Panc1 (cell line): ENCODE data around the gene CKAP4. TPM values are rescaled to one million over a fixed set of nuclear protein-coding genes. Genes with fewer than 3 reads are reported as not detected.

Experiments used
- ATAC-seq: fragments of 200-7000 bp; cut with Tn5 transposase; 2 replicates; pipeline ENCODE4 v1.9.1; 2020; ENCODE audit warnings: mild to moderate bottlenecking, moderate library complexity
- BruUV-seq: library from RNA; stranded (reverse); fragments of 400-500 nt; replicated peaks from 2 replicates; lab custom pipeline; 2021; lab: Mats Ljungman, UMichigan
- CTCF ChIA-PET: fragments of 300-600 bp; sonication (Branson Sonifier 250); formaldehyde crosslinking; loops from one replicate; lab custom pipeline; 2022; ENCODE audit warnings: antibody characterized with exemption; lab: Charles Lee
- POLR2A ChIA-PET: fragments of 300-600 bp; sonication (Branson Sonifier 250); formaldehyde crosslinking; loops from one replicate; lab custom pipeline; 2022; ENCODE audit warnings: antibody characterized with exemption; lab: Charles Lee
- DNase-seq: peaks from one replicate; pipeline ENCODE4 v3.0.0-alpha.2; 2010; ENCODE audit warnings: low read depth, low spot score
- H3K27ac ChIP-seq: 2 replicates; pipeline ENCODE4 v1.5.1; 2011; ENCODE audit warnings: mild to moderate bottlenecking, low read length, inconsistent platforms
- H3K27me3 ChIP-seq: fragments of 200-500 bp; sonication (Bioruptor generic); 2 replicates; pipeline ENCODE4 v1.6.0; 2014; ENCODE audit warnings: low read length, inconsistent platforms; ENCODE audit not compliant: control insufficient read depth, insufficient read depth
- H3K36me3 ChIP-seq: fragments of 200-500 bp; sonication (Bioruptor generic); 2 replicates; pipeline ENCODE4 v1.5.1; 2014; ENCODE audit warnings: inconsistent platforms, mild to moderate bottlenecking, low read length, moderate library complexity; ENCODE audit not compliant: control insufficient read depth, insufficient read depth
- H3K4me1 ChIP-seq: 2 replicates; pipeline ENCODE4 v1.5.1; 2011; ENCODE audit warnings: inconsistent platforms, mild to moderate bottlenecking, low read length, moderate library complexity; ENCODE audit not compliant: control insufficient read depth, insufficient read depth
- H3K4me3 ChIP-seq, 2 experiments: 2 replicates each; pipeline ENCODE4 v1.5.1; 2011 to 2012; ENCODE audit warnings: low read depth in 2 of 2, low read length in 2 of 2, mild to moderate bottlenecking in 2 of 2, inconsistent platforms in 1 of 2, moderate library complexity in 1 of 2
- H3K9me3 ChIP-seq: fragments of 200-500 bp; sonication (Bioruptor generic); 2 replicates; pipeline ENCODE4 v1.5.1; 2014; ENCODE audit warnings: low read depth, mild to moderate bottlenecking, inconsistent platforms, low read length, moderate library complexity; ENCODE audit not compliant: control insufficient read depth, insufficient read depth
- POLR2AphosphoS5 ChIP-seq: IDR thresholded peaks from 2 replicates; pipeline ENCODE4 v1.6.1; 2012; ENCODE audit warnings: mild to moderate bottlenecking, low read depth, low read length, moderate library complexity
- SIN3A ChIP-seq: IDR thresholded peaks from 2 replicates; pipeline ENCODE4 v1.6.1; 2012; ENCODE audit warnings: low read depth, mild to moderate bottlenecking, low read length, moderate library complexity, borderline replicate concordance; ENCODE audit not compliant: insufficient read depth
- TCF7L2 ChIP-seq: IDR thresholded peaks from 2 replicates; pipeline ENCODE4 v1.6.1; 2011; ENCODE audit warnings: mild to moderate bottlenecking, low read depth, low read length, inconsistent platforms
- in situ Hi-C: cut with HindIII; loops from 2 replicates; pipeline ENCODE4 v1.10.0; 2016; ENCODE audit warnings: low sequenced_read_pairs, low pct_unique_long_range_greater_than_20kb
- intact Hi-C: fragments of 100-400 bp; cut with micrococcal nuclease; formaldehyde crosslinking; loops from one replicate; pipeline ENCODE4 v1.10.0; 2022; ENCODE audit not compliant: unreplicated experiment
- total RNA-seq: library from RNA; stranded (reverse); gene quantifications from one replicate; pipeline ENCODE4 v1.2.1, GENCODE V29; 2021; ENCODE audit not compliant: unreplicated experiment
- TF ChIP-seq, protein P1 (sequence below), 2 experiments: IDR thresholded peaks; 2 replicates each; pipeline ENCODE4 v1.6.1; 2011 to 2012; ENCODE audit warnings: low read depth in 2 of 2, control low read depth in 1 of 2, low read length in 1 of 2, mild to moderate bottlenecking in 1 of 2, moderate library complexity in 1 of 2; ENCODE audit not compliant: insufficient read depth in 1 of 2
- TF ChIP-seq, protein P2 (sequence below): fragments of 450-650 bp; IDR thresholded peaks from 2 replicates; pipeline ENCODE4 v1.5.1; 2017; ENCODE audit warnings: mild to moderate bottlenecking

CKAP4 gene
- total RNA-seq, 1 experiment from 2014 or later = 95.9 TPM

DNA sequence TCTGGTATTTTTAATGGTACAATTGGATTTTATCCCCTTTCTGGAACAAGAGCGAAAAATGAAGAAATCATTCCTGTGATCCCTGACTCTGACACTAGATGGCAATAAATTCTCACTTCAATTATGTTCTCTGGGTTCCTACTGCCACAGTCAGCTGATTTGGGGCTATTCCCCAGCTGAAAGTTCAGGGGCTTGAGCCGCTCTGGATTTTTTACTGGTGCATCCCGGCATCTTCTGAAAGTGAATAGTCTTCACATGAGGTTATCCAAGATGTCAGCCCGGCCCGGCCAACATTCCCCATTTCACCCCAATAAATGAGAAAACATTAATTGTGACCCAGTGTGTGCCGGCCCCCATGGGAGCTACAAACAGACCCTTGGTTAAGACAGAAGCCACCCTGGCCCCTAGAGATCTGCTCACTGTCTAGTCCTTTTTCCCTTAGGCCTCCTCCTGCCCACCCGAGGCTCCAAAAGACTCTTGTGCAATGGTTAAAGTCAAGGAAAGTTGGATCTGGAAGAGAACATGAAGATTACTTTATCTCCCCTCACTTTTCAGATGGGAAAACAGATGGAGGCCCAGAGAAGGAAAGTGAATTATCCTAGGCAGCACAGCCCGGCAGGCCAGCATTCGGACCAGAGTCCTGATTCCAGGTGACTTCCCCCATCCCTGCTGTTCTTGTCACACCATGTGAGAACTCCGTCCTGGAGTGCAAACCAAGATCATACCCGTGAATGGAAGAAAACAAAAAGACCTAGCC is 20.8 kb downstream of the CKAP4 start:
- Histone ChIP-seq H3K4me3 (no peak overlapping the region), H3K27ac (no peak overlapping the region), H3K27me3 (no peaks in the 10 kb centered on the region), H3K36me3 (no peaks in the 10 kb centered on the region), H3K9me3 (no peaks in the 10 kb centered on the region), H3K4me1 (0 out of 2 replicates have a peak, but pooled peaks cover 3% of the 10 kb centered on the region)
- peak; percentile 51 for DNase-seq
- TF ChIP-seq, protein P1, sequence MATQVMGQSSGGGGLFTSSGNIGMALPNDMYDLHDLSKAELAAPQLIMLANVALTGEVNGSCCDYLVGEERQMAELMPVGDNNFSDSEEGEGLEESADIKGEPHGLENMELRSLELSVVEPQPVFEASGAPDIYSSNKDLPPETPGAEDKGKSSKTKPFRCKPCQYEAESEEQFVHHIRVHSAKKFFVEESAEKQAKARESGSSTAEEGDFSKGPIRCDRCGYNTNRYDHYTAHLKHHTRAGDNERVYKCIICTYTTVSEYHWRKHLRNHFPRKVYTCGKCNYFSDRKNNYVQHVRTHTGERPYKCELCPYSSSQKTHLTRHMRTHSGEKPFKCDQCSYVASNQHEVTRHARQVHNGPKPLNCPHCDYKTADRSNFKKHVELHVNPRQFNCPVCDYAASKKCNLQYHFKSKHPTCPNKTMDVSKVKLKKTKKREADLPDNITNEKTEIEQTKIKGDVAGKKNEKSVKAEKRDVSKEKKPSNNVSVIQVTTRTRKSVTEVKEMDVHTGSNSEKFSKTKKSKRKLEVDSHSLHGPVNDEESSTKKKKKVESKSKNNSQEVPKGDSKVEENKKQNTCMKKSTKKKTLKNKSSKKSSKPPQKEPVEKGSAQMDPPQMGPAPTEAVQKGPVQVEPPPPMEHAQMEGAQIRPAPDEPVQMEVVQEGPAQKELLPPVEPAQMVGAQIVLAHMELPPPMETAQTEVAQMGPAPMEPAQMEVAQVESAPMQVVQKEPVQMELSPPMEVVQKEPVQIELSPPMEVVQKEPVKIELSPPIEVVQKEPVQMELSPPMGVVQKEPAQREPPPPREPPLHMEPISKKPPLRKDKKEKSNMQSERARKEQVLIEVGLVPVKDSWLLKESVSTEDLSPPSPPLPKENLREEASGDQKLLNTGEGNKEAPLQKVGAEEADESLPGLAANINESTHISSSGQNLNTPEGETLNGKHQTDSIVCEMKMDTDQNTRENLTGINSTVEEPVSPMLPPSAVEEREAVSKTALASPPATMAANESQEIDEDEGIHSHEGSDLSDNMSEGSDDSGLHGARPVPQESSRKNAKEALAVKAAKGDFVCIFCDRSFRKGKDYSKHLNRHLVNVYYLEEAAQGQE (IDR thresholded peaks at IDR 0.05; ENCODE audit: insufficient read depth in 1 of 2, low read depth in 2 of 2, low read length in 1 of 2) = no peak
- TF ChIP-seq, protein P2, sequence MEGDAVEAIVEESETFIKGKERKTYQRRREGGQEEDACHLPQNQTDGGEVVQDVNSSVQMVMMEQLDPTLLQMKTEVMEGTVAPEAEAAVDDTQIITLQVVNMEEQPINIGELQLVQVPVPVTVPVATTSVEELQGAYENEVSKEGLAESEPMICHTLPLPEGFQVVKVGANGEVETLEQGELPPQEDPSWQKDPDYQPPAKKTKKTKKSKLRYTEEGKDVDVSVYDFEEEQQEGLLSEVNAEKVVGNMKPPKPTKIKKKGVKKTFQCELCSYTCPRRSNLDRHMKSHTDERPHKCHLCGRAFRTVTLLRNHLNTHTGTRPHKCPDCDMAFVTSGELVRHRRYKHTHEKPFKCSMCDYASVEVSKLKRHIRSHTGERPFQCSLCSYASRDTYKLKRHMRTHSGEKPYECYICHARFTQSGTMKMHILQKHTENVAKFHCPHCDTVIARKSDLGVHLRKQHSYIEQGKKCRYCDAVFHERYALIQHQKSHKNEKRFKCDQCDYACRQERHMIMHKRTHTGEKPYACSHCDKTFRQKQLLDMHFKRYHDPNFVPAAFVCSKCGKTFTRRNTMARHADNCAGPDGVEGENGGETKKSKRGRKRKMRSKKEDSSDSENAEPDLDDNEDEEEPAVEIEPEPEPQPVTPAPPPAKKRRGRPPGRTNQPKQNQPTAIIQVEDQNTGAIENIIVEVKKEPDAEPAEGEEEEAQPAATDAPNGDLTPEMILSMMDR = peak; percentile 85
- intact Hi-C loops (loop anchor here (2.0 to 5.0 kb wide), 3 partner anchors 56 to 120 kb away; partner anchors contain the start of gene NUAK1), in situ Hi-C loops (no loop called here)
- peak; percentile 68 for ATAC-seq
- ChIA-PET CTCF (interaction anchor here (0.6 to 2.3 kb wide), 7 partner anchors 33 to 131 kb away, joined by 3 to 18 read pairs (median 5); partner anchors contain the start of gene POLR3B), POLR2A (interaction anchor here (0.6 kb wide), 2 partner anchors 82 to 89 kb away, joined by 3 read pairs; no protein-coding TSS in a partner anchor)
- no TSS peak for BruUV-seq

DNA sequence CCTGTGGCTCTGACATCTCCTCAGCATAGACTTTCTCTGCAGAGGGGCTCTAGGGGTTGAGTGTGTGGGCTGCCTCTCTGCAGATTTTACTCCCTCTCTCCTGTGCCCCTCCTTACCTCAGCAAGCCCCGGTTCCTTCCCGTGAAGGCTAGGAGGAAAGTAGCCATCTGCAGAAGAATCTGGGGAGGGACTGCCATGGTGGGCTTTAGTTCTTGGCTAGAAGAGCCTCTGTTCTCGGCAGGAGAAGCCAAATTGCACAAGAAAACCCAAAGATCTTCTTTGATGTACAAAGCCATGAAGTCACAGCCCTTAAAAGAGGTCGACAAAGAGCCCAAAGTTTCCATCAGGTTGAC is 23.5 kb downstream of the CKAP4 start:
- no peak overlapping the region for H3K27ac ChIP-seq
- ATAC-seq (no peak), DNase-seq (no peak)
- ChIA-PET POLR2A (no interaction called here), CTCF (interaction anchor here (0.6 to 1.3 kb wide), 9 partner anchors 19 to 804 kb away, joined by 3 to 6 read pairs (median 3); no protein-coding TSS in a partner anchor)
- H3K36me3 ChIP-seq = no peaks in the 10 kb centered on the region
- H3K4me1 ChIP-seq = 0 out of 2 replicates have a peak, but pooled peaks cover 3% of the 10 kb centered on the region
- intact Hi-C loops (loop anchor here (2.0 kb wide), 1 partner anchor 804 kb away; no protein-coding TSS in a partner anchor), in situ Hi-C loops (no loop called here)
- H3K4me3 ChIP-seq = no peak overlapping the region
- no TSS peak for BruUV-seq
- H3K9me3 ChIP-seq = no peaks in the 10 kb centered on the region
- no peaks in the 10 kb centered on the region for H3K27me3 ChIP-seq
- TF ChIP-seq TCF7L2 (no peak), POLR2AphosphoS5 (no peak), SIN3A (no peak)
- TF ChIP-seq, protein P1 (IDR thresholded peaks at IDR 0.05; ENCODE audit: insufficient read depth in 1 of 2, low read depth in 2 of 2, low read length in 1 of 2) = no peak
- TF ChIP-seq, protein P2 = no peak; the same call in 1 of the 2 replicates
